Stimulated activated naive CD8-positive, alpha-beta T cell treated with anti-CD3 and anti-CD28 coated beads, Interleukin-15, amount 100 ng/mL, for 72 hours (primary cell): ENCODE measurements around the gene PCYOX1L.
"Not testable (repeated sequence)": the region's sequence is repeated elsewhere in the genome, so short reads cannot be mapped to it uniquely, and the experiment has no call there.

Experiments used
- ATAC-seq: fragments of 150-1000 bp; cut with Tn5 transposase; 2 replicates; pipeline ENCODE4 v1.10.0; 2021; ENCODE audit warnings: mild to moderate bottlenecking, moderate library complexity
- DNase-seq, 2 donors: peaks; one replicate each; pipeline ENCODE4 v3.0.0; 2021 to 2022
- H3K27ac Mint-ChIP-seq, 2 donors: one replicate each; pipeline ENCODE4 v1.8.0; 2022; ENCODE audit warnings: mild to moderate bottlenecking in 2 of 2, mixed read lengths in 2 of 2, moderate library complexity in 2 of 2
- H3K27me3 Mint-ChIP-seq: one replicate; pipeline ENCODE4 v1.8.0; 2022; ENCODE audit warnings: mixed read lengths
- H3K4me1 Mint-ChIP-seq: one replicate; pipeline ENCODE4 v1.8.0; 2022; ENCODE audit warnings: mild to moderate bottlenecking, mixed read lengths
- H3K4me3 Mint-ChIP-seq, 2 donors: one replicate each; pipeline ENCODE4 v1.8.0; 2022; ENCODE audit warnings: mild to moderate bottlenecking in 2 of 2, mixed read lengths in 2 of 2, moderate library complexity in 1 of 2
- H3K9me3 Mint-ChIP-seq, 2 donors: one replicate each; pipeline ENCODE4 v1.8.0; 2022; ENCODE audit warnings: mixed read lengths in 2 of 2

The PCYOX1L gene

DNA sequence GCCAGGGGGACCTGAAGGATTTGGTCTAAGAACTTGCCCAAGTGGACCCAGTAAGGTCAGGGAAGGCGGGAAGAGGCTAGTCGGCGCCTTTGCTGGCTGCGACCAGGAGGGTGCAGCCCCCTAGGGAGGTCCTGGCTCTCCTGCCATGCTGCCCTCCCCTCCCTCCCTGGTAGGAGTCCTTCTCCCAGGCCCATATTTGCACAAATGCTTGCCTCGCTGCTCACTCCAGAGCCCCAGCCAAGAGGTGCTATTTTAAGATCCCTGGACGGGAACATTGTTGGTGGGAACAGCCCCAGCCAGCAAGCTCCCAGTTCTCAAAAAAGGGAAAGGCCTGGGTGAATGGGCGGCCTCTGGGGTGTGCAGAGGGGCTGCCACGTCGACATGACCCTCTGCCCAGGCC is 25.6 kb downstream of the PCYOX1L start:
- no peak for DNase-seq
- Mint-ChIP-seq H3K4me1 (peaks cover 9% of the 10 kb centered on the region), H3K4me3 (no peak overlapping the region), H3K27ac (no peak overlapping the region), H3K9me3 (peaks cover 0 to 4% of the 10 kb centered on the region in 2 donors), H3K27me3 (no peaks in the 10 kb centered on the region)
- no peak for ATAC-seq

DNA sequence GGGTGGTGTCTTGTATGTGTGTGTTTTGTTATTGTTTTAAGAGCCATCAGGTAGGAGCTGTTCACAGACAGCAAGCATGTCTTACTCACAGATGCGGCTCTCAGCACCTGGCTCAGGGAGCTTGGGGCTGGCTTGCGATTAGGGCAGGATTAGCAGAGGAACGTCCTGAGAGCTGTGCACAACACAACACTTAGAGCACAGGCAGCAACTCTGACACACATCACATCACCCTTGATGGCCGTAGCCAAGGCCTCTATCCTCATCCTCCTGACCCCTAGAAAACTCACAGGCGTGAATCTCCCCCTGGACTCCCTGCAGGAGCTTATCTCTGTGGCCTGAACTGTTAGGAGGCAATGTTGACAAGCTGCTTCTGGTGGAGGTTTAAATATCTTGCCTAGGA is 28.3 kb downstream of the PCYOX1L start:
- no peak for DNase-seq
- no peaks in the 10 kb centered on the region for H3K27me3 Mint-ChIP-seq
- peaks cover 9% of the 10 kb centered on the region for H3K4me1 Mint-ChIP-seq
- no peak overlapping the region for H3K27ac Mint-ChIP-seq
- H3K9me3 Mint-ChIP-seq, result peaks cover 0 to 6% of the 10 kb centered on the region in 2 donors
- H3K4me3 Mint-ChIP-seq, result no peak overlapping the region
- ATAC-seq, result no peak

DNA sequence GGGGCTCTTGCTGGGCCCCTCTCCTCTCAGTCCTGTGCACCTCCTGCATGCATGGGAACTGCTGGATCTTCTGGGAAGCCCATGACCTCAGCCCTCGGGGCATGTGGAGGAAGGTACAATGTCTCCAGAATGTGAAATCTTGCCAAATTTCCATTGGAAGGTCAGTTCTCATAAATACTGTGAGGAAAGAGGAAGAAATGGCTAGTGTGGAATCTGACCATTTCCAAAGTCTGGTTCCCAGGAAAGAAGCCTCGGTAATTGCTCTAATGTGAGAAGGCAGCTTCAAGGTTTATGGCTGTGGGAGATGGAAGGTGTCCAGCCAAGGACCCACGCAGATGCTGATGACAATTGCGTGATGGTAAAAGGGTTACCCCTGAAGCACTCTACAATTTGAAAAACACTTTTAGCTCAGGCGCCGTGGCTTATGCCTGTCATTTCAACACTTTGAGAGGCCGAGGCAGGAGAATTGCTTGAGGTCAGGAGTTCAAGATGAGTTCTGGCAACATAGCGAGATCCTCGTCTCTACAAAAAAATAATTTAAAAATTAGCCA is 29.3 kb downstream of the PCYOX1L start:
- ATAC-seq (no peak), DNase-seq (no peak)
- Mint-ChIP-seq H3K4me3 (no peak overlapping the region), H3K4me1 (peaks cover under 1% of the 10 kb centered on the region), H3K9me3 (peaks cover 0 to 6% of the 10 kb centered on the region in 2 donors), H3K27ac (no peak overlapping the region), H3K27me3 (no peaks in the 10 kb centered on the region)

DNA sequence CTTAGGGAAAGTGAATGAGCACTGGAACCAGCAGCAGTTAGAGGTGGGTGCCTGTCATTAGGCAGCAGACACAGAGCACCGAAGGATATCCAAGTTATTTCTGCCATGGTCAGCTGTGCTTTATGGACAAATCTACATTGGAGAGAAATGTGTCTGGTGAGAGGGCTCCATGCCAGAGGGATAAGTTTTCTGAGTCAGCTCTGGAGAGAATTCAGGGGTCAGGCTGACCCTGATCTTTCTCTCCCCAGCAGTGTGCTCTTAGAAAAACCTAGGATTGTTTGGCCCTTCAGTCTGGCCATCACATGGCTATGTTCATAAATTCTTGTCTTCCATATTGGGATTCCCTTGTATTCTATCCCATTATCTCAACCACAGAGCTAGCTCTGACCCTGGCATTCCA is 30.1 kb downstream of the PCYOX1L start:
- ATAC-seq (no peak), DNase-seq (no peak)
- Mint-ChIP-seq H3K4me3 (no peak overlapping the region), H3K27me3 (no peaks in the 10 kb centered on the region), H3K4me1 (no peaks in the 10 kb centered on the region), H3K27ac (peak overlapping the region in 1 of 2 donors; percentile 16), H3K9me3 (peaks cover 0 to 6% of the 10 kb centered on the region in 2 donors)

DNA sequence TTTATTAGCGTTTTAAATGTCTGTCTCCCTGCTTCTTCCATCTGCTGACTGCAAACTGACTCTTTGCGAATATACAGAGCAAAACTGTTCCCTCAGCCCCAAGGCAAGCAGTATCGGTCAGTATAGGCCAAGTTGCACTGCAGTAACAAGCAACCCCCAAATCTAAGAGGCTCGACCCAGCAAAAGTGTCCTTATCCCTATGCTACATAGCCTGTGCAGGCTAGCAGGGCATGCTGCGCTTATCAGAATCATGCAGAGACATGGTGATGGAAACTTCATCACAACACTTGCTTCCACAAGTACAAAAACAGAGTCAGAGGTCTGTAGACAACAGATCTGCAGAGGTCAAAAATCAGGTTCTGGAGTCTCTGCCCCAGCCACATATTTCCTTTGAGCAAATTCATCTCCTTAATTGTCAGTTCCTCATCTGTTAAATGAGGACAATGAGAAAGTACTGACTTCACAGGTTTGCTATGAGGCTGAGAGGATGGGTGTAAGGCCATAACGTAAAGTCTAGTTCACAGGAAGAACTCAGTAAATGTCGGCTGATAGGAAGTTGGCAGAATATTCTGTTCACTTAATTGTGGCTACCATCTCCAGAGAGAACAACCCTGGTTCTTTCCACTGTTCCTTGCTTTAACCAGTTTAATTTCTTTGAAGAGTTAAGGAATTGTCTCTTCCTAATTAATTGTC is 30.8 kb downstream of the PCYOX1L start:
- H3K4me3 Mint-ChIP-seq, result no peak overlapping the region
- no peaks in the 10 kb centered on the region for H3K4me1 Mint-ChIP-seq
- ATAC-seq, result no peak
- no peak for DNase-seq
- peaks cover 0 to 6% of the 10 kb centered on the region in 2 donors for H3K9me3 Mint-ChIP-seq
- H3K27ac Mint-ChIP-seq, result peak overlapping the region in 1 of 2 donors; percentile 74
- H3K27me3 Mint-ChIP-seq, result no peaks in the 10 kb centered on the region

DNA sequence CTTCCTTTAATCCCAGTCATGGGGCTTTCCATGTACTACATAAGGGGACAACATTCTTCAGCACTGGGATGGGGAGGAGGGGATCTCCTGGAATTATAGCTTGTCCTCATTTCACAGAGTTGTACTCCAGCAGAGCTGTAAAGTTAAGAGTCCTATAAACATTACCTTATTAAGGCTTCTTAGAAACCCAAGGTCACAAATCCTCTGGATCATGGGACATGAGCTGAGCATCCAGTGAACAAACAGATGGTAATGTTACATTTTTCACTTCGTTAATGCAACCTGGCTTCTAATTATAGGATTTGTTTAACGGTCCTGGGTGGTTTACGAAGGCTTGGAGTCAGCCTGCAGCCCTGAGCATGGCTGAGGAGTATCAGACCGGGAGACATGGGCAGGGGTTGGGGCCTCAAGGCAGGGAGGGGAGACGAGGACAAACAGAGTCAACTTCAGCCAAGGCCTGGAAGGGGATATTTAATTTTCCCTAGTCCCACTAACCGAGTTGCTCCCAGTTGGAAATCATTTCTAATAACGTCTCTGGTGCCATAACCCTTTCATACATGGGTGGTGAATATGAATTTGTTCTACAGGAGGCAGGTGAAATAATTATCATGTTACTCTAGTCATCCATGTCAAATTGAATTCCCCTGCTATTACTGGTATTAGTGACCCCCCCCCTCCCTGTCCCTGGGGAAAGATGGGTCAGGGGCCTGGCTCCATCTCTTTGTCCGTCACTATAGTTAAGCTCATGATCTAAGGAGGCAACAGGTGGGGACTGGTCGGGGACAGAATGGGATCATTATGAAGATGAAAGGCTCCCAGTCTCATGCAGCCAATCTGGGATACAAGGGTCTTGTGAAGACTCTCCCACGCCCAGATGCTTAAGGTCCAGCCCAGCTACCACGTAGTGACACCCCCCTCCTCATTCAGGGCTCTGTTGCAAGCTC is 32.0 kb downstream of the PCYOX1L start:
- no peak overlapping the region for H3K4me3 Mint-ChIP-seq
- DNase-seq (no peak), ATAC-seq (no peak)
- no peaks in the 10 kb centered on the region for H3K27me3 Mint-ChIP-seq
- no peak overlapping the region for H3K27ac Mint-ChIP-seq
- no peaks in the 10 kb centered on the region for H3K4me1 Mint-ChIP-seq
- H3K9me3 Mint-ChIP-seq, result peaks cover 0 to 6% of the 10 kb centered on the region in 2 donors

DNA sequence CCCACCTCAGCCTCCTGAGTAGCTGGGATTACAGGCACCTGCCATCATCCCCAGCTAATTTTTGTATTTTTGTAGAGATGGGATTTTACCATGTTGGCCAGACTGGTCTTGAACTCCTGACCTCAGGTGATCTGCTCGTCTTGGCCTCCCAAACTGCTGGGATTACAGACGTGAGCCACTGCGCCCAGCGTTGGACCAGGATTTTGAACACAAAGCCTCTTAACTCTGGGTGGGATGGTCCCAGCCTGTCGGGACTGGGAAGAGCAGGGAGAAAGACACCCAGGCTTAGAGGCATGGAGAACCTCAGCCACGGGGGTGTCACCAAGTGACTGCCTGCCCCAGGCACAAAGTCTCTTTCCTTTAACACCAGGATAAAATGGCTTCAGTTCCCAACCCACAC is 33.2 kb downstream of the PCYOX1L start:
- DNase-seq, H3K4me1 Mint-ChIP-seq, H3K27ac Mint-ChIP-seq, ATAC-seq, H3K27me3 Mint-ChIP-seq, H3K4me3 Mint-ChIP-seq, H3K9me3 Mint-ChIP-seq: not testable (repeated sequence)

DNA sequence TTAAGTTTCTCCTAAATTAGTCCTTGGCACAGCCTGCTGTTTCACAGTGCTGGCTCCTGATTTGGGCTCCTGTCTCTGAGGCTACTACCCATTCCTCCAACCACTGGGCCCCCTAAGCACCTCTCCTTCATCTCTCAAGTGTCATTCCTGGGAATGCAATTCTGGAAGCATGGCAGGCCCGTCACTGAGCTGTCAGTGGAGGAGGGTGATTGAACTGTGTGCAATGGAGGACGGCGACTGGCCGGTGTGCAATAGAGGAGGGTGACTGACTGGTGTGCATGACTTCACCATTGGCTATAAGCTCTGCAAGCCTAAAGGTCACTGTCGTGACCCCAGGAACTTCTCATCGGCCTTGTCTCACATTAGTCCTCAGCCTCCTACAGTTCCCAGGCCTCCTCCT is 33.7 kb downstream of the PCYOX1L start:
- Mint-ChIP-seq H3K9me3 (peaks cover 0 to 6% of the 10 kb centered on the region in 2 donors), H3K27ac (no peak overlapping the region), H3K27me3 (no peaks in the 10 kb centered on the region), H3K4me3 (no peak overlapping the region), H3K4me1 (no peaks in the 10 kb centered on the region)
- ATAC-seq, result no peak
- no peak for DNase-seq

DNA sequence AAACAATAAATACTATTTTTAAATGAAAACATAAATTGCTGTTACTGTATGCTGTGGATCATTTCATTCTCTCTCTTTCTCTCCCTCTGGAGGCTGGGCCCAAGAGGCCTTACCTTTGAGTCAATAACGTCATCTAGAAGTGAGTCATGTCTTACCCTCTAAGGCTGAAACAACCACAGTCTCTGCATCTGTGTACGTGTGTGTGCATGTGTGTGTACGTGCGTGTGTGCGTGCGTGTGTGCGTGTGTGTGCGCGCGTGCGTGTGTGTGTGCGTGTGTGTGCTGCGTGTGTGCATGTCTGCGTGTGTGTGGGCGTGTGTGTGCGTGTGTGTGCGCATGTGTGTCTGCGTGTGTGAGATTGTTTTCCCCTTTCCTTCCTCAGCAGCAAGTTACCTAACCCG is 34.9 kb downstream of the PCYOX1L start:
- H3K27ac Mint-ChIP-seq, result no peak overlapping the region
- H3K9me3 Mint-ChIP-seq, result peaks cover 0 to 6% of the 10 kb centered on the region in 2 donors
- no peak overlapping the region for H3K4me3 Mint-ChIP-seq
- ATAC-seq (no peak), DNase-seq (no peak)
- no peaks in the 10 kb centered on the region for H3K4me1 Mint-ChIP-seq
- H3K27me3 Mint-ChIP-seq, result no peaks in the 10 kb centered on the region

DNA sequence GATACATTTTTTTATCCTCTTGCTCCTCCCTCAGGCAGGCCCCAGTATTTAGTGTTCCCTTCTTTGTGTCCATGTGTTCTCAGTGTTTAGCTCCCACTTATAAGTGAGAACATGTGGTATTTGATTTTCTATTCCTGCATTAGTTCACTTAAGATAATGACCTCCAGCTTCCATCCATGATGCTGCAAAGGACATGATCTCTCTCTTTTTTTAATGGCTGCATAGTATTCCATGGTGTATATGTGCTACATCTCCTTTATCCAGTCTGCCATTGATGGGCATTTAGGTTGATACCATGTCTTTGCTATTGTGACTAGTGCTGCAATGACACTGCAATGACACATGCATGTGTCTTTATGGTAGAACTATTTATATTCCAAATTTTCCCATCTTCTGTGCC is 37.1 kb downstream of the PCYOX1L start:
- H3K27ac Mint-ChIP-seq, H3K9me3 Mint-ChIP-seq, H3K27me3 Mint-ChIP-seq, ATAC-seq, H3K4me3 Mint-ChIP-seq, H3K4me1 Mint-ChIP-seq, DNase-seq: not testable (repeated sequence)

DNA sequence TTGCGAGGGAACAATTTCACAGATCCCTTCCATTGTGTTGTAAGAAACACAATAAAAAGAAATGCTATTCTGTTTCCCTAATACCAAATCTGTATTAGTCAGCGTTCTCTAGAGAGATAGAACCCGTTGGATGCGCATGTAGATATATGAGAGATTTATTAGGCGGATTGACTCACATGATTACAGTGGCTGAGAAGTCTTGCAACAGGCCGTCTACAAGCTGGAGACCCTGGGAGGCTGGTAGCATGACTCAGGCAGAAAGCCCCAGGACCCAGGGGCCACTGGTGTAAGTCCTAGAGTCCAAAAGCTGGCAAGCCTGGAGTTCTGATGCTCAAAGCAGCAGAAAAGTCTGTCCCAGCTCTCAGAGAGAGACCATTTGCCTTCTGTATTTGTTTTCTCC is 39.7 kb downstream of the PCYOX1L start:
- Mint-ChIP-seq H3K4me1 (no peaks in the 10 kb centered on the region), H3K27ac (no peak overlapping the region), H3K27me3 (no peaks in the 10 kb centered on the region), H3K4me3 (no peak overlapping the region), H3K9me3 (no peaks in the 10 kb centered on the region)
- no peak for DNase-seq
- no peak for ATAC-seq

DNA sequence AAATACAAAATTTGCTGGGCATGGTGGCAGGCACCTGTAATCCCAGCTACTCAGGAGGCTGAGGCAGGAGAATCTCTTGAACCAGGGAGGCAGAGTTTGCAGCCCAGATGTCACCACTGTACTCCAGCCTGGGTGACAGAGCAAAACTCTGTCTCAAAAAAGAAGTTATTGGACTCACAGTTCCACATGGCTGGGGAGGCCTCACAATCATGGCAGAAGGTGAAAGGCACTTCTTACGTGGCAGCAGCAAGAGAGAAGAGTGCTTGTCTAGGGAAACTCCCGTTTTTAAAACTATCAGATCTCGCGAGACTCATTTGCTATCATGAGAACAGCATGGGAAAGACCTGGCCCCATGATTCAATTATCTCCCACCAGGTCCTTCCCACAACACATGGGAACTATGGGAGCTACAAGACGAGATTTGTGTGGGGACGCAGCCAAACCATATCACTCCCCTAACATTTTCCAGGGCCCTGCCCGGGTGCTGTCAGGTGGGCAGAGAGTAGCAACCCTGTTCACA is 41.0 kb downstream of the PCYOX1L start:
- not testable (repeated sequence) for H3K9me3 Mint-ChIP-seq, ATAC-seq, DNase-seq, H3K4me1 Mint-ChIP-seq, H3K27ac Mint-ChIP-seq, H3K4me3 Mint-ChIP-seq, H3K27me3 Mint-ChIP-seq

DNA sequence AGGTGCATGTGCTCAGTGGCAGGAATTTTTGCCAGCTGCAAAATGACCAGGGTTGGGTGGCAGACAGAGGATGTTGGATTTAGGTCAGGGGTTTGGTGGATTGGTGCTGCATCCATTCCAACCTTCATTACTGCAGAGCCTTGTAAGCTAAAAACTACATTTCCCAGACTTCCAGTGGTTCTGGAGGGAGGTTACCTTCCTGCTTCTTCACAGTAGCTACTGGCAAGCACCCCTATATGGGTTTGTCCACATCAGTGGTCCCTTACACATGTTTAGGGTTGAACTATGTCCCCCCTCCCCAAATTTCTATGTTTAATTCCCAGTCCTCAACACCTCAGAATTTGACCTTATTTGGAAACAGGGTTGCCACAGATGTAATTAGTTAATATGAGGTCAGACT is 41.9 kb downstream of the PCYOX1L start:
- no peak for ATAC-seq
- peaks cover 7% of the 10 kb centered on the region for H3K27me3 Mint-ChIP-seq
- no peak for DNase-seq
- H3K4me1 Mint-ChIP-seq, result no peaks in the 10 kb centered on the region
- no peak overlapping the region for H3K4me3 Mint-ChIP-seq
- H3K9me3 Mint-ChIP-seq, result no peaks in the 10 kb centered on the region
- no peak overlapping the region for H3K27ac Mint-ChIP-seq

DNA sequence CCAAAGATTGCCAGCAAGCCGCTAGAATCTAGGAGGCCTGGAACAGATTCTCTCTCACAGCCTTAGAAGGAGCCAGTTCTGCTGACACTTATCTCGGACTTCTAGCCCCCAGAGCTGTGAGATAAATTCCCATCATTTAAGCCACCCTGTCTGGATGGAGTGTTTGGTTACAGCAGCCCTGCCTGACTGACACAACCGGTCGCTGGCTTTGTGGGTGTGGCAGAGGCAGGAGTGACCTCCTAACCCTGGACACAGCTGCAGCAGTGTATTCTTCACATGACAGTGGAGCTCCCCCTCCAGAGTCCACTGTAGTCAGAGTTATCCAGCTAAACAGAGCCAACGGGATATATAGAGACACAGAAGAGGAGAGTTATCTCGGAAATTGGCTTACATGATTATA is 42.5 kb downstream of the PCYOX1L start:
- Mint-ChIP-seq H3K27me3 (peaks cover 7% of the 10 kb centered on the region), H3K4me1 (no peaks in the 10 kb centered on the region), H3K27ac (no peak overlapping the region), H3K9me3 (no peaks in the 10 kb centered on the region), H3K4me3 (no peak overlapping the region)
- ATAC-seq, result no peak
- no peak for DNase-seq

DNA sequence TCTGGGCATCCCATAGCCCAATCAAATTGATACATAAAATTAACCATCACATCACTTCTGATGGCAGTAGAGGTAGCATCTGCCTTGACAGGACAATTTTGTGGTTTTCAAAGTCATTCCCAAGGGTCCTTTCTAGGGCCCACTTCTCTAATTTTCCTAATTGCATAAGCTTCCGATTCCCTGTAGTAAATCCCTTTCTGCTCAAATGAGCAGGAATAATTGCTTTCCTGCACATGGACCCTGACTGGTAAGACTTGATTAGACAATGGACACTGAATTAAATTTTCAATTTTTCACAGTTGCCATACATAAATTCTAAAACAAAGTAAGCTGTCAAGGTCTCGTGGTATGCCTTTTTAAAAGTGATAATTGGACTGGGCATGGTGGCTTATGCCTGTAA is 43.2 kb downstream of the PCYOX1L start:
- H3K4me3 Mint-ChIP-seq, result no peak overlapping the region
- no peak for ATAC-seq
- DNase-seq, result no peak
- no peaks in the 10 kb centered on the region for H3K9me3 Mint-ChIP-seq
- no peak overlapping the region for H3K27ac Mint-ChIP-seq
- peaks cover 7% of the 10 kb centered on the region for H3K27me3 Mint-ChIP-seq
- H3K4me1 Mint-ChIP-seq, result no peaks in the 10 kb centered on the region

DNA sequence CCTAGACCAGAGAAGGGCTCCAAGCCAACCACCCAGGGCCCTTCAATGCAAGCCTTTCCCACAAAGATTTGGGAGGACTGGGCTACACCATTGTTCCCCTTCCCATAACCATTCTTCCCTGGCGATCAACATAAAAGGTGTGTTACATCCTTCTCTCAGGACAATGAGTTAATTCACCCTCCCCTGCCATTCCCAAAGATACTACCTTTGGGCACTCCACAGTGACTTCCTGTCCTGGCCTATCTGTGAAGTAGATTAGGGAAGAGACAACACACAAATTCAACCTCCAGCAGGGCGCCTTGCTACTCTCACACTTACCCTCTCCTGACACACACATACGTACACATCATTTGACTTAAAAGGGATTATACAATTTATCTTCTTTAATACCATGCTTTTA is 44.4 kb downstream of the PCYOX1L start:
- Mint-ChIP-seq H3K27me3 (peaks cover 7% of the 10 kb centered on the region), H3K4me1 (no peaks in the 10 kb centered on the region), H3K4me3 (no peak overlapping the region), H3K9me3 (no peaks in the 10 kb centered on the region), H3K27ac (no peak overlapping the region)
- no peak for DNase-seq
- ATAC-seq, result no peak
